GM12878 (cell line): ENCODE measurements around the gene NPM1.

Source experiments
- CHD2 ChIP-seq: IDR thresholded peaks from 2 replicates; pipeline ENCODE4 v1.6.1; 2011; ENCODE audit warnings: low read depth, low read length, improper control_type of control experiment, borderline replicate concordance
- DPF2 ChIP-seq: fragments of 450-650 bp; IDR thresholded peaks from 2 replicates; pipeline ENCODE4 v1.6.1; 2017; ENCODE audit warnings: mild to moderate bottlenecking
- EZH2 ChIP-seq: IDR thresholded peaks from 2 replicates; pipeline ENCODE4 v1.6.1; 2012; ENCODE audit warnings: low read depth, mild to moderate bottlenecking, control low read depth, inconsistent platforms, low read length, borderline replicate concordance; ENCODE audit not compliant: control insufficient read depth
- NFYB ChIP-seq: IDR thresholded peaks from 2 replicates; pipeline ENCODE4 v1.6.1; 2011; ENCODE audit warnings: low read depth, mild to moderate bottlenecking, low read length, improper control_type of control experiment, moderate library complexity; ENCODE audit not compliant: insufficient read depth
- POLR2A ChIP-seq: IDR thresholded peaks from 2 replicates; pipeline ENCODE4 v1.6.1; 2011; ENCODE audit warnings: low read depth, mild to moderate bottlenecking, low read length
- RAD51 ChIP-seq: fragments of 450-650 bp; IDR thresholded peaks from 2 replicates; pipeline ENCODE4 v1.6.1; 2016; ENCODE audit warnings: moderate library complexity, mild to moderate bottlenecking, inconsistent platforms
- TAF1 ChIP-seq: IDR thresholded peaks from 2 replicates; pipeline ENCODE4 v1.6.1; 2011; ENCODE audit warnings: mild to moderate bottlenecking, low read depth, low read length, borderline replicate concordance
- YY1 ChIP-seq: IDR thresholded peaks from 2 replicates; pipeline ENCODE4 v1.6.1; 2011; ENCODE audit warnings: low read depth, mild to moderate bottlenecking, low read length
- ZSCAN29 ChIP-seq: fragments of 450-650 bp; IDR thresholded peaks from 2 replicates; pipeline ENCODE4 v1.6.1; 2017; ENCODE audit warnings: mild to moderate bottlenecking, moderate library complexity
- TF ChIP-seq, protein P1 (sequence below), 3 experiments: IDR thresholded peaks in 2 of 3; conservative IDR thresholded peaks in 1 of 3; 2 replicates each; pipeline ENCODE4 v1.5.1; 2011; ENCODE audit warnings: low read depth in 3 of 3, low read length in 3 of 3, mild to moderate bottlenecking in 3 of 3, control low read depth in 2 of 3, moderate library complexity in 2 of 3, inconsistent platforms in 1 of 3, mixed read lengths in 1 of 3; ENCODE audit not compliant: control insufficient read depth in 2 of 3, insufficient read depth in 1 of 3; ENCODE audit errors: extremely low read depth in 1 of 3
- TF ChIP-seq, protein P2 (sequence below): fragments of 450-650 bp; IDR thresholded peaks from 2 replicates; pipeline ENCODE4 v1.6.1; 2017; ENCODE audit warnings: mild to moderate bottlenecking

DNA sequence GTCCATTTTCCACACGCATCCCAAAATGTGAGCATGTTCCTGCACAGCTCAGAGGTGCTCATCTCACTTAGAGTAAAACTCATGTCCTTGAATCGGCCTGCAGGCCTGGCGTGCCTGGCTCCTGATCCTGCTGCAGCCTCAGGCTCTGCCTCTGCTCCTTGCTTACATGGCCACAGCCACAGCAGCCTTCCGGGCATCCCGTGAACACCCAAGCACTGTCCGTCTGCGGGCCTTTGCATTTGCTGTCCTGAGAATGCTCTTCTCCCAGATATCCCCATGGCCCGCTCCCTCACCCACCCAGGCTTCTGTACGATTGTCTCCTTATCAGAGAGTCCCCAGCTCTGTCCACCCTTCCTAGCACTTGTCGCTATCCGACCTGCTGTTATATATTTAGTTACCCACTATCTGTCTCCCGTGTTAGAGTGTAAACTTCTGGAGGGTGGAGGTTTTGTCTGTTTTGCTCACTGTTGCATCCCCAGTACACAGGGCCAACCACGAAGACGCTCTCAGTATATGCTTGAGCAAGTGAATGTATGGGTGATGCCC is 53.7 kb downstream of the NPM1 start:
- TF ChIP-seq EZH2 (no peak), POLR2A (no peak), RAD51 (no peak), DPF2 (no peak), ZSCAN29 (no peak), CHD2 (no peak), YY1 (no peak), NFYB (no peak), TAF1 (no peak)
- TF ChIP-seq, protein P1, sequence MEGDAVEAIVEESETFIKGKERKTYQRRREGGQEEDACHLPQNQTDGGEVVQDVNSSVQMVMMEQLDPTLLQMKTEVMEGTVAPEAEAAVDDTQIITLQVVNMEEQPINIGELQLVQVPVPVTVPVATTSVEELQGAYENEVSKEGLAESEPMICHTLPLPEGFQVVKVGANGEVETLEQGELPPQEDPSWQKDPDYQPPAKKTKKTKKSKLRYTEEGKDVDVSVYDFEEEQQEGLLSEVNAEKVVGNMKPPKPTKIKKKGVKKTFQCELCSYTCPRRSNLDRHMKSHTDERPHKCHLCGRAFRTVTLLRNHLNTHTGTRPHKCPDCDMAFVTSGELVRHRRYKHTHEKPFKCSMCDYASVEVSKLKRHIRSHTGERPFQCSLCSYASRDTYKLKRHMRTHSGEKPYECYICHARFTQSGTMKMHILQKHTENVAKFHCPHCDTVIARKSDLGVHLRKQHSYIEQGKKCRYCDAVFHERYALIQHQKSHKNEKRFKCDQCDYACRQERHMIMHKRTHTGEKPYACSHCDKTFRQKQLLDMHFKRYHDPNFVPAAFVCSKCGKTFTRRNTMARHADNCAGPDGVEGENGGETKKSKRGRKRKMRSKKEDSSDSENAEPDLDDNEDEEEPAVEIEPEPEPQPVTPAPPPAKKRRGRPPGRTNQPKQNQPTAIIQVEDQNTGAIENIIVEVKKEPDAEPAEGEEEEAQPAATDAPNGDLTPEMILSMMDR (IDR thresholded peaks at IDR 0.05 in 2 of 3, conservative IDR thresholded peaks at IDR 0.05 in 1 of 3; ENCODE audit: control insufficient read depth in 2 of 3, extremely low read depth in 1 of 3, insufficient read depth in 1 of 3, low read depth in 3 of 3, low read length in 3 of 3) = no peak
- TF ChIP-seq, protein P2, sequence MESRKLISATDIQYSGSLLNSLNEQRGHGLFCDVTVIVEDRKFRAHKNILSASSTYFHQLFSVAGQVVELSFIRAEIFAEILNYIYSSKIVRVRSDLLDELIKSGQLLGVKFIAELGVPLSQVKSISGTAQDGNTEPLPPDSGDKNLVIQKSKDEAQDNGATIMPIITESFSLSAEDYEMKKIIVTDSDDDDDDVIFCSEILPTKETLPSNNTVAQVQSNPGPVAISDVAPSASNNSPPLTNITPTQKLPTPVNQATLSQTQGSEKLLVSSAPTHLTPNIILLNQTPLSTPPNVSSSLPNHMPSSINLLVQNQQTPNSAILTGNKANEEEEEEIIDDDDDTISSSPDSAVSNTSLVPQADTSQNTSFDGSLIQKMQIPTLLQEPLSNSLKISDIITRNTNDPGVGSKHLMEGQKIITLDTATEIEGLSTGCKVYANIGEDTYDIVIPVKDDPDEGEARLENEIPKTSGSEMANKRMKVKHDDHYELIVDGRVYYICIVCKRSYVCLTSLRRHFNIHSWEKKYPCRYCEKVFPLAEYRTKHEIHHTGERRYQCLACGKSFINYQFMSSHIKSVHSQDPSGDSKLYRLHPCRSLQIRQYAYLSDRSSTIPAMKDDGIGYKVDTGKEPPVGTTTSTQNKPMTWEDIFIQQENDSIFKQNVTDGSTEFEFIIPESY = no peak
